HG02623 (cell line): Measurements from ENCODE around the gene ACHE.
"Not testable (repeated sequence)": the region's sequence is repeated elsewhere in the genome, so short reads cannot be mapped to it uniquely, and the experiment has no call there.

Experiments used
- ATAC-seq: cut with Tn5 transposase; IDR thresholded peaks from one replicate; pipeline ENCODE4 v1.9.1; 2021; ENCODE audit warnings: moderate library complexity; ENCODE audit not compliant: unreplicated experiment

Gene ACHE

GRCh38 chr7:100895701-100895955 lies at the start of gene ACHE:
TSS of gene ACHE (minus strand) at chr7:100895888. CDS start at chr7:100894232, 1,656 bp downstream.
- ATAC-seq, result no peak

DNA sequence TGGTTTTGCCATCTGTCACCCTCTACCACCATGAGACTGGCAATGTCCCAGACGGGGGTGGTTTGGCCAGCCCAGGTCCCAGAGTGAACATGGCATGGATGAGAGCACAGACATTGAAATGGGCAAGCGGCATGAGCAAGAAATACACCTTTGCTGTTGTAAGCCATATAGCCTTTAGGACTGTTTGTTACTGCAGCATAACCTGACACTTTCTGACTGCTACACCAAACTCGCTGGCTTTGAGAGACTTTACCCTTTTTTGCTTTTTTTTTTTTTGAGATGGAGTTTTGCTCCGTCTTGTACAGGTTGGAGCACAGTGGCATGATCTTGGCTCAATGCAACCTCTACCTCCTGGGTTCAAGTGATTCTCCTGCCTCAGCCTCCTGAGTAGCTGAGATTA lies 48.5 kb upstream of the ACHE start:
- no peak for ATAC-seq

DNA sequence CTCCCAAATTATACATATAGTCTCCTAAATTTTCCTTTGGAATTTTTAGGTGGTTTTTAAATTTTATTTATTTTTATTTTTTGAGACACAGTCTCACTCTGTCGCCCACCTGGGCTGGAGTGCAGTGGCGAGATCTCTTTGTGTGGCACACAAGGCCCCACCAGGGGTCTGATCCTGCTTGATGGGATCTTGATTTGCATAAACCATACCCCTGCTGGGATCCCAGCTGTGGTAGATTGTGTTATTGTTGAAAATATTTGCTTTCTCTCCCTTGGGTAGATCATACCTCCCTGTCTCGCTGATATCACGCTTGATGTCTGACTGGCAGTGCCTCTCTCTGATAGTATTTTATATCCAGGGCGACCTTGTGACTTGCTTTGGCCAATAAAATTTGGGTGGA lies 48.0 kb upstream of the ACHE start:
- no peak for ATAC-seq

- no peak for ATAC-seq
Measured at GRCh38 chr7:100942045-100942774, 46.5 kb upstream of the ACHE start.

GRCh38 chr7:100936167-100936566 lies 40.5 kb upstream of the ACHE start:
- ATAC-seq, result not testable (repeated sequence)

GRCh38 chr7:100935381-100935780 lies 39.7 kb upstream of the ACHE start:
- not testable (repeated sequence) for ATAC-seq

DNA sequence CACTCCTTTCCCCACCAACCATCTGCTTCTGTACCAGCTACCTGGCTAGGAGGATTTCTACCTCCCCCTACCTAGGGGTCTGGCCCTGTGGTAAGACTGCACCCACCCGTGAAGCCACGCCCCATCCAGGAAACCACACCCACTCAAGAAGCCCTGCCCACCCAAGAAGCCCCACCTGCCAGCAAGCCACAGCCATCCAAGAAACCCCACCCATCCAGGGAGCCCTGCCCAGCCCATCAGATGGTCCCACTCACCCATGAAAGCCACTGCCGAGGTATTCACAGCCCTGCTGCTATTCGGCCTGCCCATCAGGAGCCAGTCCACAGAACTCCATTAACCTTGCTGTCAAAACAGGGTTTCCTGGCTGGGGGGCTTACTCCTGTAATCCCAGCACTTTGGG lies 38.0 kb upstream of the ACHE start:
- ATAC-seq, result no peak

- no peak for ATAC-seq
Measured at GRCh38 chr7:100929808-100930174, 34.1 kb upstream of the ACHE start.

- not testable (repeated sequence) for ATAC-seq
Measured at GRCh38 chr7:100923616-100924015, 27.9 kb upstream of the ACHE start.

DNA sequence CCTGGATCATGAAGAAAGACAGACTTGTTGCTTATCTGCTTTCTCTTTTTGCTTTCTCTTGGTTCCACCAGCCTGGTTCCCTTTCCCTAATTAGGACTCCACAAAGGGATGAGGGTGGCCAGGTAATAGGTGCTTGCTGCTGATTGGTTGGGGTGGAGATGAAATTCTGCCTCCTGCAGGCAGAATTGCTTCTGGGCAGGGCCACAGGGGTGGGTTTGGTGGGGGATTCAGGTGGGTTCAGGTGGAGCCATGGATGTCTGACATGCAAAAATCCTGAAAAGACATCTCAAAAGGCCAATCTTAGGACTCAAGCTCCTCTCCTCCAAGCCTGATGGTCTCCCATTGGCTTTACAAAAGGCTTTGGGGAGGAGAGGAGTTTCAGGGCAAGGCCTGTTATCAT lies 25.4 kb upstream of the ACHE start:
- ATAC-seq, result no peak

DNA sequence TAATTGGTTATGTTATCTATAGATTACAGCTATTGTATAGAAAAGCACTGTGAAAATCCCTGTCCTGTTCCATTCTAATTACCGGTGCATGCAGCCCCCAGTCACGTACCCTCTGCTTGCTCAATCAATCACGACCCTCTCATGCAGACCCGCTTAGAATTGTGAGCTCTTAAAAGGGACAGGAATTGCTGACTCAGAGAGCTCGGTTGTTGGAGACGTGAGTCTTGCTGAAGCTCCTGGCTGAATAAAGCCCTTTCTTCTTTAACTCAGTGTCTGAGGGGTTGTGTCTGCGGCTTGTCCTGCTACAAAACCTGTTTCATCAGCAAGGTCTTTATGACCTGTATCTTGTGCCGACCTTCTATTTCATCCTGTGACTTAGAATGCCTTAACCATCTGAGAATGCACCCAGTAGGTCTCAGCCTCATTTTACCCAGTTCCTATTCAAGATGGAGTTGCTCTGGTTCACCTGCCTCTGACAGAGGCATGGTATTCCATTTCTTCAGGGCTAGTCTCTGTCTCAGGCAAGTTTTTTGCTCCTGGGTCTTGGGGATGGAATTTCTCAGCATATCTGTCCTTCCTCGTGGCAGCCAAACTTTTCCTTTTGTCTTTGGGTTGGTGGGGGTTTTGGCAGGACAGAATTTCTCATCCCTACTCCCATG lies 24.2 kb upstream of the ACHE start:
- ATAC-seq, result not testable (repeated sequence)

DNA sequence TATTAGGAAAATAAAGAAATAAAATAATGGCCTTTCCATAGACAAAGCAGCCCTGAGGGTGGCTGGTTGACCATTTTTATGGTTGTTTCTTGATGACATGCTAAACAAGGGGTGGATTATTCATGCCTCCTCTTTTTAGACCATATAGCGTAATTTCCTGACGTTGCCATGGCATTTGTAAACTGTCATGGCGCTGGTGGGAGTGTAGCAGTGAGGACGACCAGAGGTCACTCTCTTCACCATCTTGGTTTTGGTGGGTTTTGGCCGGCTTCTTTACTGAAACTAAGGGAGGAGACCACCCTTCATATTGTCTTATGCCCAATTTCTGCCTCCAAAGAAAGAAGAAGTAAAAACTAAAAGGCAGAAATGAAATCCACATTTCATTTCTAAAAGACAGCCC lies 23.6 kb upstream of the ACHE start:
- not testable (repeated sequence) for ATAC-seq

- no peak for ATAC-seq
Measured at GRCh38 chr7:100914879-100915447, 19.3 kb upstream of the ACHE start.

- ATAC-seq, result no peak
Measured at GRCh38 chr7:100914208-100914878, 18.7 kb upstream of the ACHE start.

DNA sequence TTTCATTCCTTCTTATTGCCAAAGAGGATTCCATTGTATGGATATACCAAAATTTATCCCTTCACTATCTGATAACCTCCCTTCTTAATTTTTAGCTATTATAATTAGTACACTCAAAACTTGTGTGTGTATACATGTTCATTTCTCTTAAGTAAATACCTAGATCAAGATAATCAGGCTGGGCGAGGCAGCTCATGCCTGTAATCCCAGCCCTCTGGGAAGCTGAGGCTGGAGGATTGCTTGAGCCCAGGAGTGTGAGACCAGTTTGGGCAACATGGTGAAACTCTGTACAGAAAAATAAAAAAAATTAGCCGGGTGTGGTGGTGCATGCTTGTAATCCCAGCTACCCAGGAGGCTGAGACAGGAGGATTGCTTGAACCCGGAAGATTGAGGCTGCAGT lies 15.8 kb upstream of the ACHE start:
- ATAC-seq, result no peak

GRCh38 chr7:100910443-100910842 lies 14.8 kb upstream of the ACHE start:
- not testable (repeated sequence) for ATAC-seq

DNA sequence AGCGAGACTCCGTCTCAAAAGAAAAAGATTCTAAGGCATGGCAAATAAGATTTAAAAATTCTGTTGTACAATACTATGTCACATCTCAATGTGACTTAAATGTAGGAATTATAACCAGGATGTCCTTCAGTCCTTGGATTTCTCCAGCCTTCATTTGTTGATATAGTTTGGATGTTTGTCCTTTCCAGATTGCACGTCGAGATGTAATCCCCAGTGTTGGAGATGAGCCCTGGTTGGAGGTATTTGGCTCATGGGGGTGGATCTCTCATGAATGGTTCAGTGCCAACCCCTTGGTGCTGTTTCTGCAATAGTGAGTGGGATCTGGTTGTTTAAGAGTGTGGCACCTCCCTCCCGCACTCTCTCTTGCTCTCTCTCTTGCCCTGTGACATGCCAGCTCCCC lies 12.8 kb upstream of the ACHE start:
- no peak for ATAC-seq

DNA sequence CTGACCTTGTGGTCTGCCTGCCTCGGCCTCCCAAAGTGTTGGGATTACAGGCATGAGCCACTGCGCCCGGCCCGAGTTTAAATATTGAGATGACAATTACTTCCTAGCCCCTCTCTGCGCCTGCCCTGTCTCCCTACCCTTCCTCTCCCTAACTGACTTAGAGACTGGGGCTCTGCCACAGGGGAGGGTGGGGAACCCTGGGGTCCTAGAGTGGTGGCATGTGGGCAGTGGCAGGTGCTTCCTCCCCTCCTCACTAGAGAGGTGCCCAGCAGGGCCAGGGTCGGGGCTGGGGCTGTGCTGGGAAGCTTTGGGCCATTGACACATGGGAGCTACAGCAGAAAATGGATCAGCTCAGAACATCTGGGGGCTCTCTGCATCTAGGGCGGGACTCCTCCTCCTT lies 7.0 kb upstream of the ACHE start:
- ATAC-seq, result no peak

DNA sequence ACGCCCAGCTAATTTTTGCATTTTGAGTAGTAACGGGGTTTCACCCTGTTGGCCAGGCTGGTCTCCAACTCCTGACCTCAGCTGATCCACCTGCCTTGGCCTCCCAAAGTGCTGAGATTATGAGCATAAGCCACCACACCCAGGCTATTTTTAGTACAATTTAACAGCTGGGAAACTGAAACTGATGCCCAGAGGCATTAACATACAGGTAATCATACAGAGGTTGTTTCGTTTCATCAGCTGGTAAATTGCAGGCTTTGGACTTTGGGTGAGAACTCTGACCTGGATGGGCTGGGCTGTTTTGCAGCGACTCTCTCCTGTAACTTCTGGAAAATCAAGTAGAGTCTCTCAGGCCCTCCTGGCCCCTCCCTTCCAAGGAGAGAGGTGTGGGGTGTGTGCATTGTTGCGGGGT lies 6.2 kb upstream of the ACHE start:
- ATAC-seq, result no peak

DNA sequence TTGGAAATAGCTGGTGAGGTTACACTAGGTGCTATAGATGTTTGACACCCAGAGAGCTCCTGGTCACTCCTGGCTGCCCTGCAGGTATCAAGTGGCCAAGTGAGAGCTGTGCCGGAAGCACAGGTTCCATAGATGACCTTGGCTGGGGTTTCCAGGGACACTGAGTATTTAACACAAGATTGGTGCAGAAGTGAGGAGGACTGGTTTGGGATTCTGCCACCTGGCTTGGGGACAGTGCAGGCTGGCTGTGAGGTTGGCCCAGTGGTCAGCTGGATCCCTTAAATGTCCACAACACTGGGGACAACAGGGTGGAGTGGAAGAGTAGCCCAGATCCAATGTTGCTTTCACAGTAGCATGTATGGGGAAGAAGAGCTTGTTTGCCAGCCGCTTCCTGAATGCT lies 5.3 kb upstream of the ACHE start:
- no peak for ATAC-seq

GRCh38 chr7:100899432-100899831 lies 3.7 kb upstream of the ACHE start:
- ATAC-seq, result no peak
